Measurements from ENCODE around the gene ZFPL1. TPM values are rescaled to one million over a fixed set of nuclear protein-coding genes. Genes with fewer than 3 reads are reported as not detected.
A peak's percentile ranks its signal among the peaks of the same experiment; 100 is the strongest.

The ZFPL1 gene
- total RNA-seq: 60.6 TPM

- DNase-seq (ENCODE audit: low read depth in 2 of 3, low spot score in 2 of 3): peak; percentile 93 to 96 (median 93)
Observed at GRCh38 chr11:65083834-65084597, at the start of gene ZFPL1, which contains the start of gene CDCA5. Gene ZFPL1 (plus strand): TSS chr11:65084222. CDS start chr11:65084699, 477 bp downstream. Gene CDCA5 (minus strand): TSS chr11:65084040. CDS start chr11:65083978, 62 bp downstream.

GRCh38 chr11:65034423-65034822, 49.6 kb upstream of the ZFPL1 start:
- DNase-seq (ENCODE audit: low read depth in 2 of 3, low spot score in 2 of 3): no peak

GRCh38 chr11:65035579-65035978, 48.4 kb upstream of the ZFPL1 start:
- DNase-seq (ENCODE audit: low read depth in 2 of 3, low spot score in 2 of 3): no peak

- DNase-seq (ENCODE audit: low read depth in 2 of 3, low spot score in 2 of 3): no peak
Observed at GRCh38 chr11:65036931-65037330, 47.1 kb upstream of the ZFPL1 start.

GRCh38 chr11:65040520-65040846, 43.5 kb upstream of the ZFPL1 start:
- no peak for DNase-seq (ENCODE audit: low read depth in 2 of 3, low spot score in 2 of 3)

GRCh38 chr11:65040847-65041622, 43.0 kb upstream of the ZFPL1 start, which contains the start of gene SAC3D1:
Gene SAC3D1 (plus strand): TSS chr11:65041210. CDS start chr11:65041293, 83 bp downstream.
- DNase-seq (ENCODE audit: low read depth in 2 of 3, low spot score in 2 of 3): peak; percentile 74 to 95 (median 93)

GRCh38 chr11:65042891-65043290, 41.1 kb upstream of the ZFPL1 start:
- no peak for DNase-seq (ENCODE audit: low read depth in 2 of 3, low spot score in 2 of 3)

GRCh38 chr11:65043881-65044501, 40.0 kb upstream of the ZFPL1 start:
- no peak for DNase-seq (ENCODE audit: low read depth in 2 of 3, low spot score in 2 of 3)

GRCh38 chr11:65045061-65045460, 39.0 kb upstream of the ZFPL1 start:
- no peak for DNase-seq (ENCODE audit: low read depth in 2 of 3, low spot score in 2 of 3)

GRCh38 chr11:65045728-65046127, 38.3 kb upstream of the ZFPL1 start:
- DNase-seq (ENCODE audit: low read depth in 2 of 3, low spot score in 2 of 3): no peak

- peak in 1 of 3 donors; percentile 29 for DNase-seq (ENCODE audit: low read depth in 2 of 3, low spot score in 2 of 3)
Observed at GRCh38 chr11:65047581-65048422, 36.2 kb upstream of the ZFPL1 start.

GRCh38 chr11:65051398-65051858, 32.6 kb upstream of the ZFPL1 start:
- DNase-seq (ENCODE audit: low read depth in 2 of 3, low spot score in 2 of 3): no peak

- peak; percentile 14 to 53 (median 41) for DNase-seq (ENCODE audit: low read depth in 2 of 3, low spot score in 2 of 3)
Observed at GRCh38 chr11:65053827-65054508, 30.1 kb upstream of the ZFPL1 start.

- DNase-seq (ENCODE audit: low read depth in 2 of 3, low spot score in 2 of 3): no peak
Observed at GRCh38 chr11:65055538-65055937, 28.5 kb upstream of the ZFPL1 start.

- no peak for DNase-seq (ENCODE audit: low read depth in 2 of 3, low spot score in 2 of 3)
Observed at GRCh38 chr11:65056999-65057398, 27.0 kb upstream of the ZFPL1 start.

- DNase-seq (ENCODE audit: low read depth in 2 of 3, low spot score in 2 of 3): no peak
Observed at GRCh38 chr11:65057526-65057925, 26.5 kb upstream of the ZFPL1 start.

- DNase-seq (ENCODE audit: low read depth in 2 of 3, low spot score in 2 of 3): no peak
Observed at GRCh38 chr11:65058012-65058411, 26.0 kb upstream of the ZFPL1 start.

GRCh38 chr11:65058419-65059054, 25.5 kb upstream of the ZFPL1 start, which contains the start of gene NAALADL1:
Gene NAALADL1 (minus strand): TSS chr11:65058553. CDS start chr11:65058521, 32 bp downstream.
- DNase-seq (ENCODE audit: low read depth in 2 of 3, low spot score in 2 of 3): no peak

GRCh38 chr11:65059523-65059922, 24.5 kb upstream of the ZFPL1 start:
- DNase-seq (ENCODE audit: low read depth in 2 of 3, low spot score in 2 of 3): no peak
